Osteocyte (in vitro differentiated cells): ENCODE results near the gene HIVEP2. TPM values are rescaled to one million over a fixed set of nuclear protein-coding genes. Genes with fewer than 3 reads are reported as not detected.
A peak's percentile ranks its signal among the peaks of the same experiment; 100 is the strongest.

Experiments
- DNase-seq: peaks from one replicate; pipeline ENCODE4 v3.0.0; 2021; ENCODE audit warnings: mixed read lengths; ENCODE audit not compliant: unreplicated experiment; ENCODE audit errors: extremely low spot score
- H3K27ac Mint-ChIP-seq: one replicate; pipeline ENCODE4 v1.8.0; 2021; ENCODE audit warnings: mild to moderate bottlenecking, mixed read lengths; ENCODE audit not compliant: unreplicated experiment
- H3K27me3 Mint-ChIP-seq: one replicate; pipeline ENCODE4 v1.8.0; 2021; ENCODE audit warnings: mixed read lengths; ENCODE audit not compliant: unreplicated experiment
- H3K36me3 Mint-ChIP-seq: one replicate; pipeline ENCODE4 v1.8.0; 2021; ENCODE audit warnings: mixed read lengths; ENCODE audit not compliant: unreplicated experiment
- H3K4me1 Mint-ChIP-seq: one replicate; pipeline ENCODE4 v1.8.0; 2021; ENCODE audit warnings: mixed read lengths; ENCODE audit not compliant: unreplicated experiment
- H3K4me3 Mint-ChIP-seq: one replicate; pipeline ENCODE4 v1.8.0; 2021; ENCODE audit warnings: mild to moderate bottlenecking, moderate library complexity, mixed read lengths; ENCODE audit not compliant: unreplicated experiment
- H3K9me3 Mint-ChIP-seq: one replicate; pipeline ENCODE4 v1.8.0; 2021; ENCODE audit warnings: mixed read lengths; ENCODE audit not compliant: unreplicated experiment
- CTCF ChIP-seq: fragments of 200-600 bp; sonication (generic); IDR thresholded peaks from 2 replicates; pipeline ENCODE4 v1.5.0; 2021; ENCODE audit warnings: antibody characterized with exemption, mild to moderate bottlenecking, moderate library complexity
- total RNA-seq: library from RNA; stranded (reverse); gene quantifications from 2 replicates; pipeline ENCODE4 v1.2.1, GENCODE V29; 2021

The HIVEP2 gene
- total RNA-seq, 1 donor from 2014 or later, result 39.2 TPM

GRCh38 chr6:142850679-142851423 is 94.1 kb downstream of the HIVEP2 start:
- DNase-seq, result no peak
- H3K9me3 Mint-ChIP-seq, result peaks cover 6% of the 10 kb centered on the region
- no peak overlapping the region for H3K4me3 Mint-ChIP-seq
- H3K27ac Mint-ChIP-seq, result peak overlapping the region; percentile 58
- peaks cover 89% of the 10 kb centered on the region for H3K4me1 Mint-ChIP-seq
- no peaks in the 10 kb centered on the region for H3K27me3 Mint-ChIP-seq
- no peak for TF ChIP-seq CTCF
- H3K36me3 Mint-ChIP-seq, result peaks cover 3% of the 10 kb centered on the region

GRCh38 chr6:142848976-142849375 is 96.0 kb downstream of the HIVEP2 start:
- no peak for TF ChIP-seq CTCF
- Mint-ChIP-seq H3K4me3 (no peak overlapping the region), H3K27ac (peak overlapping the region; percentile 6), H3K4me1 (peaks cover 90% of the 10 kb centered on the region), H3K27me3 (no peaks in the 10 kb centered on the region), H3K36me3 (no peaks in the 10 kb centered on the region), H3K9me3 (no peaks in the 10 kb centered on the region)
- no peak for DNase-seq

GRCh38 chr6:142848156-142848555 is 96.8 kb downstream of the HIVEP2 start:
- Mint-ChIP-seq H3K27me3 (no peaks in the 10 kb centered on the region), H3K9me3 (no peaks in the 10 kb centered on the region), H3K4me3 (no peak overlapping the region), H3K27ac (peak overlapping the region; percentile 95), H3K36me3 (no peaks in the 10 kb centered on the region), H3K4me1 (peaks cover 90% of the 10 kb centered on the region)
- TF ChIP-seq CTCF, result no peak
- DNase-seq, result no peak

GRCh38 chr6:142846883-142847287 is 98.1 kb downstream of the HIVEP2 start:
- peaks cover 96% of the 10 kb centered on the region for H3K4me1 Mint-ChIP-seq
- H3K4me3 Mint-ChIP-seq, result peak overlapping the region; percentile 73

More at GRCh38 chr6:142846883-142847287, 98.1 kb downstream of the HIVEP2 start:
- Mint-ChIP-seq H3K27ac (peak overlapping the region; percentile 95), H3K36me3 (peaks cover under 1% of the 10 kb centered on the region), H3K9me3 (no peaks in the 10 kb centered on the region), H3K27me3 (no peaks in the 10 kb centered on the region)
- DNase-seq, result no peak
- TF ChIP-seq CTCF, result no peak
